Measurements from ENCODE around the gene CCDC7.
"Not testable (repeated sequence)": the region's sequence is repeated elsewhere in the genome, so short reads cannot be mapped to it uniquely, and the experiment has no call there.

Gene CCDC7

GRCh38 chr10:32481606-32482005, 35.7 kb downstream of the CCDC7 start:
- no peak overlapping the region for H3K4me3 ChIP-seq (ENCODE audit: control insufficient read depth, low read depth, low read length)
- TF ChIP-seq CTCF (conservative IDR thresholded peaks at IDR 0.05; ENCODE audit: control insufficient read depth, insufficient read depth, low read depth, low read length) = no peak
- no peak for DNase-seq (ENCODE audit: low read depth)

GRCh38 chr10:32483019-32483502, 37.1 kb downstream of the CCDC7 start:
- not testable (repeated sequence) for DNase-seq (ENCODE audit: low read depth); H3K4me3 ChIP-seq (ENCODE audit: control insufficient read depth, low read depth, low read length)

GRCh38 chr10:32488038-32488437, 42.1 kb downstream of the CCDC7 start:
- DNase-seq (ENCODE audit: low read depth); H3K4me3 ChIP-seq (ENCODE audit: control insufficient read depth, low read depth, low read length): not testable (repeated sequence)

- DNase-seq (ENCODE audit: low read depth) = no peak
- no peak for TF ChIP-seq CTCF (conservative IDR thresholded peaks at IDR 0.05; ENCODE audit: control insufficient read depth, insufficient read depth, low read depth, low read length)
- H3K4me3 ChIP-seq (ENCODE audit: control insufficient read depth, low read depth, low read length) = no peak overlapping the region
Measured at GRCh38 chr10:32489158-32489557, 43.2 kb downstream of the CCDC7 start.

GRCh38 chr10:32489901-32490300, 44.0 kb downstream of the CCDC7 start:
- H3K4me3 ChIP-seq (ENCODE audit: control insufficient read depth, low read depth, low read length) = no peak overlapping the region
- DNase-seq (ENCODE audit: low read depth) = no peak
- TF ChIP-seq CTCF (conservative IDR thresholded peaks at IDR 0.05; ENCODE audit: control insufficient read depth, insufficient read depth, low read depth, low read length) = no peak

GRCh38 chr10:32494562-32494961, 48.6 kb downstream of the CCDC7 start:
- not testable (repeated sequence) for DNase-seq (ENCODE audit: low read depth); H3K4me3 ChIP-seq (ENCODE audit: control insufficient read depth, low read depth, low read length)

- not testable (repeated sequence) for DNase-seq (ENCODE audit: low read depth)
Measured at GRCh38 chr10:32500136-32500535, 54.2 kb downstream of the CCDC7 start.

GRCh38 chr10:32501906-32502305, 56.0 kb downstream of the CCDC7 start:
- no peak for TF ChIP-seq CTCF (conservative IDR thresholded peaks at IDR 0.05; ENCODE audit: control insufficient read depth, insufficient read depth, low read depth, low read length)
- H3K4me3 ChIP-seq (ENCODE audit: control insufficient read depth, low read depth, low read length) = no peak overlapping the region
- no peak for DNase-seq (ENCODE audit: low read depth)

More at GRCh38 chr10:32500136-32500535, 54.2 kb downstream of the CCDC7 start:
- not testable (repeated sequence) for H3K4me3 ChIP-seq (ENCODE audit: control insufficient read depth, low read depth, low read length)

- DNase-seq (ENCODE audit: low read depth); H3K4me3 ChIP-seq (ENCODE audit: control insufficient read depth, low read depth, low read length): not testable (repeated sequence)
Measured at GRCh38 chr10:32505762-32506420, 60.0 kb downstream of the CCDC7 start.

Data from fibroblast of mammary gland (primary cell).